Activated effector memory CD4-positive, alpha-beta T cell treated with Interleukin-2 at 50 U/mL for 16 hours (primary cell): Measurements from ENCODE around the gene GALR1.
"Not testable (repeated sequence)": the region's sequence is repeated elsewhere in the genome, so short reads cannot be mapped to it uniquely, and the experiment has no call there.

ENCODE experiments used
- DNase-seq: peaks from one replicate; pipeline ENCODE4 v3.0.0-alpha.2; 2020

GALR1 gene

GRCh38 chr18:77250926-77251729, 1.5 kb downstream of the GALR1 start:
- no peak for DNase-seq

- no peak for DNase-seq
Observed at GRCh38 chr18:77251730-77252050, 2.0 kb downstream of the GALR1 start.

- no peak for DNase-seq
Observed at GRCh38 chr18:77254711-77255405, 5.2 kb downstream of the GALR1 start.

GRCh38 chr18:77255426-77256105, 5.9 kb downstream of the GALR1 start:
- DNase-seq: no peak

GRCh38 chr18:77262643-77263465, 13.2 kb downstream of the GALR1 start:
- no peak for DNase-seq

- DNase-seq: no peak
Observed at GRCh38 chr18:77263466-77263763, 13.8 kb downstream of the GALR1 start.

GRCh38 chr18:77267969-77268368, 18.3 kb downstream of the GALR1 start:
- DNase-seq: no peak

- DNase-seq: no peak
Observed at GRCh38 chr18:77268456-77268855, 18.8 kb downstream of the GALR1 start.

GRCh38 chr18:77271576-77272481, 22.2 kb downstream of the GALR1 start:
- no peak for DNase-seq

- not testable (repeated sequence) for DNase-seq
Observed at GRCh38 chr18:77290841-77291240, 41.2 kb downstream of the GALR1 start.

- no peak for DNase-seq
Observed at GRCh38 chr18:77298172-77298571, 48.5 kb downstream of the GALR1 start.

GRCh38 chr18:77299706-77300105, 50.1 kb downstream of the GALR1 start:
- DNase-seq: no peak

- DNase-seq: no peak
Observed at GRCh38 chr18:77300579-77300978, 50.9 kb downstream of the GALR1 start.

GRCh38 chr18:77304268-77304667, 54.6 kb downstream of the GALR1 start:
- no peak for DNase-seq

GRCh38 chr18:77305676-77306075, 56.0 kb downstream of the GALR1 start:
- DNase-seq: no peak

GRCh38 chr18:77308216-77308615, 58.6 kb downstream of the GALR1 start:
- DNase-seq: no peak

- no peak for DNase-seq
Observed at GRCh38 chr18:77314511-77314910, 64.9 kb downstream of the GALR1 start.

- DNase-seq: no peak
Observed at GRCh38 chr18:77314952-77315351, 65.3 kb downstream of the GALR1 start.

GRCh38 chr18:77316008-77316407, 66.4 kb downstream of the GALR1 start:
- DNase-seq: no peak

- no peak for DNase-seq
Observed at GRCh38 chr18:77316641-77317040, 67.0 kb downstream of the GALR1 start.

- no peak for DNase-seq
Observed at GRCh38 chr18:77320971-77321559, 71.4 kb downstream of the GALR1 start.
